GM12872 (cell line): Measurements from ENCODE around the gene DARS1.

Experiments used
- TF ChIP-seq, protein P1 (sequence below): IDR thresholded peaks from 3 replicates; pipeline ENCODE4 v1.5.1; 2011; ENCODE audit warnings: low read depth, mild to moderate bottlenecking, low read length, moderate library complexity; ENCODE audit not compliant: insufficient read depth

Gene DARS1

DNA sequence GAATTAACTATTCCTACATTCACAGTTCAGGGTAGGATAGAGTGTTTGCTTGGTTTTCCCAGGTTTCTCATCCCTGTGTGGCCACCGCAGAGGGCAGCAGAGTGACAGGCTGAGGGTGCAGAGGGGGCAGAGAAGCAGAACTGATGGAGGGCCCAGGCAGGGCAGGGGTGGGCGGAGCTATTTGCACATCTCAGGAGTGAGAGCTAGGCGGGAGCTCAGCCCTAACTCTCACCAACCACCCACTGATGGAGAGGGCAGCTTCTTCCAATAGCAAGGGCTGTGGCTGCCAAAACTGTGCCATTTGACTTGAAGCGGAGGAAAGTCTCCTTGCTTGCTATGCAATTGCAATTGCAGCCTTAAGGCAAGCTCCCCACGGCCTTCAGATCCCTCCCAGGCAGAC, 12.0 kb upstream of the DARS1 start:
- TF ChIP-seq, protein P1, sequence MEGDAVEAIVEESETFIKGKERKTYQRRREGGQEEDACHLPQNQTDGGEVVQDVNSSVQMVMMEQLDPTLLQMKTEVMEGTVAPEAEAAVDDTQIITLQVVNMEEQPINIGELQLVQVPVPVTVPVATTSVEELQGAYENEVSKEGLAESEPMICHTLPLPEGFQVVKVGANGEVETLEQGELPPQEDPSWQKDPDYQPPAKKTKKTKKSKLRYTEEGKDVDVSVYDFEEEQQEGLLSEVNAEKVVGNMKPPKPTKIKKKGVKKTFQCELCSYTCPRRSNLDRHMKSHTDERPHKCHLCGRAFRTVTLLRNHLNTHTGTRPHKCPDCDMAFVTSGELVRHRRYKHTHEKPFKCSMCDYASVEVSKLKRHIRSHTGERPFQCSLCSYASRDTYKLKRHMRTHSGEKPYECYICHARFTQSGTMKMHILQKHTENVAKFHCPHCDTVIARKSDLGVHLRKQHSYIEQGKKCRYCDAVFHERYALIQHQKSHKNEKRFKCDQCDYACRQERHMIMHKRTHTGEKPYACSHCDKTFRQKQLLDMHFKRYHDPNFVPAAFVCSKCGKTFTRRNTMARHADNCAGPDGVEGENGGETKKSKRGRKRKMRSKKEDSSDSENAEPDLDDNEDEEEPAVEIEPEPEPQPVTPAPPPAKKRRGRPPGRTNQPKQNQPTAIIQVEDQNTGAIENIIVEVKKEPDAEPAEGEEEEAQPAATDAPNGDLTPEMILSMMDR = no peak

DNA sequence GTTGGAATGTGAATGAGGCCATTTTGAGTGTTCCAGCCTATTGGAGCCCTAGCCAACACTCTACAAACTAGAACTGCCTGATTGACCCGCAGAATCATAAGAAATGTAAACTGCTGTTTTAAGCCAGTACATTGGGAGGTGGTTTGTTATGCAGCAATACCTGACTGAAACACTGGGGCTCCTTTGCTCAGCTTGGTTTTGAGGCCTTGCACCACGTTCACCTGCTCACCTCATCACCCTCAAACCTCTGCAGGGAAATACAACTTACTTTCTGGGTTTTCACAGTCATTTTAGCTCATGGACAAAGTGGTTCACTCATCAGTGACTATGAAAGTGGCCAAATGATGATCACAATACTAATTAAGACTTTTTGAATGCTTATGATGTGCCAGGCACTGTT, 10.9 kb upstream of the DARS1 start:
- TF ChIP-seq, protein P1 = no peak

DNA sequence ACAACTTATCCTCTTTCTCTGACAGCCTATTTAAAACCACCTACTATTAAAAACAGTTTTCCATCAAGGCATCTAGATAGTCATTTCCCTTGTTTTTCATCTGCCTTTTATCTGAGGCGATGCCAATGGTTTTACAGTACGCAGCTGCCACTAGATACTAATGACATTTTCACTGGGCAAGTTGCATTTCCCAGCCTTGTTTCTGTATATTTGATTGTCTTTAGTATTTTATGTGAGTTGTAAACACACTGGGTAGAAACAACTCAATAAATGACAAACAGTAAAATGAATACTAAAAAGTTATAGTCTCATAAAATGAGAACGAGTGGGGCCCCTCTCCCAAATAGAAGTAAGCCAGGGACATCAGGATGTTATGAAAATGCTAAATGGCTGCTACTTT, 8.9 kb upstream of the DARS1 start:
- TF ChIP-seq, protein P1 = no peak

DNA sequence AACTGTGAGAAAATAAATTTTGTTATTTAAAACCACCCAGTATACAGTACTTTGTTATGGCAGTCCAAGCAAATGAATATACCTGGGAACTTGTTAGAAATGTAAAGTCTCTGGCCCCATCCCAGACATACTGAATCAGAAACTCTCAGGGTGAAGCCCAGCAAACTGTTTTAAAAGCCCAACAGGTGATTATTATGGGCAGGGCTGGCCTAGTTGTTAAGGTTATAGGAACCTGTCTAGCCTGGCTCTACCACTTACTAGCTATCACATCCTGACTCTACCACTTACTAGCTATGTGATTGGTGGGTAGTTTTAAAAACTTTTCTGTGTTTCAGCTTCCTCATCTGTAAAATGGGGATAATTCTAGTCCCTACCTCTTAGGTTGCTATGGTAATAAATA, 8.0 kb upstream of the DARS1 start:
- TF ChIP-seq, protein P1 = no peak

DNA sequence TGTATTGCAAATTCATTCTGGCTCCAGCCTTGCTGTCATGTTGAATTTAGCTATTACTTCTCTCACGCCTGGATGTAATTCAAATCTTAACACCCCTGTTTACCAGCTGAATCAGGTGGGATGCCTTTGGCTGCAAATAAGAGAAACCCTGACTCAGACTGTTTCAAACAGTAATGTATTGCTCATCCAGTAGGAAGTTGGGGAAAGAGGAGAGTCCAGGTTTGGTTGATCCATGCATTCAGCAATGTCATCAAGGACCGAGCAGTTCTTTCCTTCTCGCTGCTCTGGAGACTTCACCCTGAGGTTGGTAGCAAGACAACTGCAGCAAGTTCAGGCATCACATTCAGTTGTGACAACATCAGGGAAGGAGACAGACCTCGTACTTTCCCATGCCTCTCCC, 6.4 kb upstream of the DARS1 start:
- TF ChIP-seq, protein P1 = no peak

DNA sequence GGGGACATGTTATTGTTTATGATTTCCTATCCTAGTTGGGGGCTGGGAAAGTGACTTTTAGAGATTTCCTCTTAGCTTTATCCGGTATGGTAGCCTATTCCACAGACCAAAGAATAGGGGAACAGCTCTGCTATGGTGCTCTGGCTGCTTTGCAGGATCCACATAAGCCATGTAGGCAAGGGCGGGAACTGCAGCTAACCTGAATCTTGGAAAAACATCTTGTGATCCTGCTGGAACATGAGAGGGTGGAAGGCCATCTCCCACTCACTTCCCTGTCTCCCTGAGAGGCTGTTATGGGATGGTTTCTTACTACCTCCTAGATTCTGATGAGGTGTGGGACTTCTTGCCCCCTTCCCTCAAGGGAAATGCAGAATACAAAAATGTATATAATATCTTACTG, 2.0 kb upstream of the DARS1 start:
- TF ChIP-seq, protein P1 = no peak

DNA sequence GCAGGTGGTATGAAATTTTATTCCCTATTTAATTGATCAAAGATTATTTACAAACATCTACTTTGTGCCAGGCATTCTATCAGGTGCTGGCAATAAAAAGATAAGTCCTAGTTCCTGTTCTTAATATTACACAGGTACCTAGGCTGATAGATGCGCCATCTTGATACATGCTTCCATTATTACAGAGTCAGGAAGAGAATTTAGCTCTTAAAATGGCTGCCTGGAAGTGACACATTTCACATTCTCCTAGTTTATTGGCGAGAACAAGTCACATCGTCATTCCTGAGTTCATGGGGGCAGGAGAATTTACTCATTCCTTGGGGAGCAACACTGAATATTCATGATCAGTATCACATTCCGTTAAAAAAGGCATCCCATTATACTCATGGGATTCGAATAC, 1.1 kb upstream of the DARS1 start:
- TF ChIP-seq, protein P1 = no peak
